GM23338 (cell line): ENCODE data around the gene CAMKK2. TPM values are rescaled to one million over a fixed set of nuclear protein-coding genes. Genes with fewer than 3 reads are reported as not detected.
A peak's percentile ranks its signal among the peaks of the same experiment; 100 is the strongest.

Experiments used
- ATAC-seq: fragments of 200-7000 bp; cut with Tn5 transposase; 3 replicates; pipeline ENCODE4 v1.9.1; 2020
- DNase-seq: peaks from one replicate; pipeline ENCODE4 v3.0.0-alpha.2; 2015; ENCODE audit warnings: low spot score
- H2AFZ ChIP-seq: fragments of 200-600 bp; sonication (generic); 2 replicates; pipeline ENCODE4 v1.8.0; 2016; ENCODE audit warnings: antibody characterized with exemption, mild to moderate bottlenecking, moderate library complexity
- H3F3A ChIP-seq: fragments of 200-600 bp; sonication (generic); replicated peaks from 2 replicates; pipeline ENCODE4 v1.8.0; 2017; ENCODE audit warnings: antibody characterized with exemption, mixed run types, low read depth
- H3K27ac ChIP-seq: fragments of 200-600 bp; sonication (generic); 2 replicates; pipeline ENCODE4 v1.6.1; 2016; ENCODE audit warnings: low read depth
- H3K27me3 ChIP-seq: fragments of 200-600 bp; sonication (generic); 2 replicates; pipeline ENCODE4 v1.8.0; 2016; ENCODE audit warnings: mild to moderate bottlenecking, mixed run types, moderate library complexity; ENCODE audit not compliant: insufficient read depth
- H3K36me3 ChIP-seq: fragments of 200-600 bp; sonication (generic); 2 replicates; pipeline ENCODE4 v1.8.0; 2016; ENCODE audit warnings: mild to moderate bottlenecking; ENCODE audit not compliant: insufficient read depth
- H3K4me1 ChIP-seq: fragments of 200-600 bp; sonication (generic); 2 replicates; pipeline ENCODE4 v1.8.0; 2016; ENCODE audit warnings: mild to moderate bottlenecking, moderate library complexity; ENCODE audit not compliant: insufficient read depth
- H3K4me2 ChIP-seq: fragments of 200-600 bp; sonication (generic); 2 replicates; pipeline ENCODE4 v1.7.1; 2017; ENCODE audit warnings: mixed run types
- H3K4me3 ChIP-seq: fragments of 200-600 bp; sonication (generic); 2 replicates; pipeline ENCODE4 v1.6.1; 2016; ENCODE audit warnings: mixed run types
- H3K79me2 ChIP-seq: fragments of 200-600 bp; sonication (generic); replicated peaks from 2 replicates; pipeline ENCODE4 v1.8.0; 2017; ENCODE audit warnings: mild to moderate bottlenecking; ENCODE audit not compliant: insufficient read depth
- H3K9me2 ChIP-seq: fragments of 200-600 bp; sonication (generic); 2 replicates; pipeline ENCODE4 v1.8.0; 2017; ENCODE audit not compliant: insufficient read depth
- H4K20me1 ChIP-seq: fragments of 200-600 bp; sonication (generic); replicated peaks from 2 replicates; pipeline ENCODE4 v1.8.0; 2017; ENCODE audit warnings: mild to moderate bottlenecking; ENCODE audit not compliant: insufficient read depth
- H3K27ac Mint-ChIP-seq: 2 replicates; pipeline ENCODE4 v1.8.0; 2020; ENCODE audit warnings: inconsistent platforms, mild to moderate bottlenecking, moderate library complexity, mixed read lengths
- H3K27me3 Mint-ChIP-seq: 3 replicates; pipeline ENCODE4 v1.8.0; 2022; ENCODE audit warnings: low read depth, mild to moderate bottlenecking, moderate library complexity, mixed read lengths, inconsistent platforms; ENCODE audit not compliant: insufficient read depth, poor library complexity
- H3K36me3 Mint-ChIP-seq: 3 replicates; pipeline ENCODE4 v1.8.0; 2021; ENCODE audit warnings: low read depth, mild to moderate bottlenecking, inconsistent platforms, moderate library complexity, mixed read lengths
- H3K4me1 Mint-ChIP-seq: 3 replicates; pipeline ENCODE4 v1.8.0; 2020; ENCODE audit warnings: mild to moderate bottlenecking, inconsistent platforms, mixed read lengths
- H3K4me3 Mint-ChIP-seq: 3 replicates; pipeline ENCODE4 v1.8.0; 2021; ENCODE audit warnings: moderate library complexity, mild to moderate bottlenecking, inconsistent platforms, mixed read lengths
- H3K9me3 Mint-ChIP-seq: 3 replicates; pipeline ENCODE4 v1.8.0; 2020; ENCODE audit warnings: moderate library complexity, mild to moderate bottlenecking, inconsistent platforms, mixed read lengths
- CREB1 ChIP-seq: fragments of 250-450 bp; sonication (Bioruptor Pico); IDR thresholded peaks from 2 replicates; pipeline ENCODE4 v1.5.0; 2020; ENCODE audit warnings: low read depth, mild to moderate bottlenecking, moderate library complexity
- CTCF ChIP-seq, 2 experiments: fragments of 200-600 bp in 1 of 2; sonication (generic) in 1 of 2; conservative IDR thresholded peaks; 2 replicates each; pipeline versions ENCODE4 v1.5.1 to v1.6.1; 2016 to 2017; ENCODE audit warnings: antibody characterized with exemption in 2 of 2, low read depth in 2 of 2, mild to moderate bottlenecking in 2 of 2, moderate library complexity in 1 of 2
- ETS1 ChIP-seq: IDR thresholded peaks from 2 replicates; pipeline ENCODE4 v1.6.1; 2016; ENCODE audit warnings: antibody characterized with exemption
- EZH2 ChIP-seq: fragments of 200-600 bp; sonication (generic); IDR thresholded peaks from one replicate; pipeline ENCODE4 v1.8.0; 2017; ENCODE audit warnings: antibody characterized with exemption, mild to moderate bottlenecking, low read depth; ENCODE audit not compliant: unreplicated experiment
- JUNB ChIP-seq: IDR thresholded peaks from one replicate; pipeline ENCODE4 v1.6.1; 2016; ENCODE audit warnings: antibody characterized with exemption; ENCODE audit not compliant: unreplicated experiment
- NANOG ChIP-seq: IDR thresholded peaks from 2 replicates; pipeline ENCODE4 v1.6.1; 2016; ENCODE audit warnings: antibody characterized with exemption, borderline replicate concordance
- POLR2AphosphoS5 ChIP-seq: IDR thresholded peaks from 2 replicates; pipeline ENCODE4 v1.6.1; 2016; ENCODE audit warnings: antibody characterized with exemption, low read depth
- REST ChIP-seq: IDR thresholded peaks from one replicate; pipeline ENCODE4 v1.6.1; 2018; ENCODE audit warnings: antibody characterized with exemption; ENCODE audit not compliant: unreplicated experiment
- STAT1 ChIP-seq: IDR thresholded peaks from one replicate; pipeline ENCODE4 v1.6.1; 2016; ENCODE audit warnings: antibody characterized with exemption; ENCODE audit not compliant: unreplicated experiment
- ZNF114 ChIP-seq: fragments of 250-450 bp; sonication (Bioruptor Pico); IDR thresholded peaks from 2 replicates; pipeline ENCODE4 v1.5.0; 2020; ENCODE audit warnings: mild to moderate bottlenecking, moderate library complexity
- polyA plus RNA-seq: library from polyadenylated mRNA; unstranded; fragments of >200 nt; fragmentation: Nextera tagmentation; extraction: Ambion mirVana; gene quantifications from 2 replicates; pipeline ENCODE4 v1.2.1, GENCODE V29; 2016
- total RNA-seq: library from RNA; depleted of rRNA; stranded (reverse); fragments of >200 nt; shearing (Covaris generic); gene quantifications from 2 replicates; pipeline ENCODE4 v1.2.3, GENCODE V29; 2014

The CAMKK2 gene
- total and polyA plus RNA-seq, 2 experiments from 2014 or later: 10.3 to 26.4 TPM

GRCh38 chr12:121279071-121279375, 17.5 kb downstream of the CAMKK2 start (continued):
- TF ChIP-seq CTCF (conservative IDR thresholded peaks at IDR 0.05; ENCODE audit: low read depth in 2 of 2) (no peak), STAT1 (no peak), EZH2 (no peak), ETS1 (no peak), JUNB (no peak), REST (no peak), NANOG (no peak), ZNF114 (CRISPR knock-in tag) (no peak)

DNA sequence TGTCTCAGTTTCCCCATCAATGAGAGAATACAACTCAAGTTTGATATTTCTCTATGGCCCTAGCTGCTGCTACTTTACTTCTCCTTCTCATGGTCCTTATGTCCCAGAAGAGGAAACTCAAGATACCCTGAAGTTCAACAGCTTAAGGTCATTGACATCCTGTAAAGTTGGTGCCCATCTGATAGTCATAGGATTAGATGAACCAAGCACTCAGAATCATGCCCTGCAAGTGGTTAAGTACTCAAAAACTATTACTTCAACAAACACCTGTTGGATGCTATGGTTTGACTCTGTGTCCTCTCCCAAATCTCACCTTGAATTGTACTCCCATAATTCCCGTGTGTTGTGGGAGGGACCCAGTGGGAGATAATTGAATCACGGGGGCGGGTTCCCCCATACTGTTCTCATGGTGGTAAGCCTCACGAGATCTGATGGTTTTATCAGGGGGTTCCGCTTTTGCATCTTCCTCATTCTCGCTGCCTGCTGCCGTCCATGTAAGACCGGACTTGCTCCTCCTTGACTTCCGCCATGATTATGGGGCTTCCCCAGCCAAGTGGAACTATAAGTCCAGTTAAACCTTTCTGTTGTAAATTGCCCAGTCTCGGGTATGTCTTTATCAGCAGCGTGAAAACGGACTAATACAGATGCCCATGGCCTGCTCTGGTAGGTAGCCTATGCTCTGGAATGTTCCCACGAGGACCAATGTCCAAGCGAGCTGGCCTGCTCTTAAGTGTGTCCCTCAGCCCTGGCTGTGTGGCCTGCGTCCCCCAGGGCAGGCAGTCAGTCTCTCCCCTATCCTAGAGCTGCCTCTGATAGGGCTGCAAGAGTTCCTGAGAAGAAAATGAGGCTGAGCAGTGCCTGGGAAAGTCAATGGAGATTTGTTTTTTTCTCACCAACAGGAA, 18.1 kb downstream of the CAMKK2 start:
- no peaks in the 10 kb centered on the region for H3K36me3 ChIP-seq
- H3K27ac ChIP-seq: no peak overlapping the region
- no peak overlapping the region for H3K4me3 ChIP-seq
- H3K4me2 ChIP-seq: no peak overlapping the region
- peaks cover 16% of the 10 kb centered on the region; the same call in 1 of the 2 replicates for H3K4me1 ChIP-seq
- H3K79me2 ChIP-seq: no peaks in the 10 kb centered on the region
- TF ChIP-seq CREB1 (CRISPR knock-in tag) (no peak), POLR2AphosphoS5 (no peak), ZNF114 (CRISPR knock-in tag) (no peak)
- DNase-seq (no peak), ATAC-seq (no peak)
- H3F3A ChIP-seq: peaks cover 6% of the 10 kb centered on the region; the same call in 1 of the 2 replicates
- Mint-ChIP-seq H3K27me3 (peaks cover 12% of the 10 kb centered on the region), H3K27ac (peak overlapping the region; percentile 65), H3K4me3 (no peak overlapping the region), H3K4me1 (peaks cover 34% of the 10 kb centered on the region), H3K9me3 (no peaks in the 10 kb centered on the region), H3K36me3 (peaks cover 22% of the 10 kb centered on the region)
- H3K9me2 ChIP-seq: no peaks in the 10 kb centered on the region
- no peaks in the 10 kb centered on the region; the same call in 1 of the 2 replicates for H4K20me1 ChIP-seq
- no peak overlapping the region for H2AFZ ChIP-seq
- H3K27me3 ChIP-seq: no peaks in the 10 kb centered on the region
